GM21529 (cell line): ENCODE results near the gene OSBPL10.

Source experiments
- ATAC-seq: cut with Tn5 transposase; IDR thresholded peaks from one replicate; pipeline ENCODE4 v1.9.1; 2021; ENCODE audit not compliant: unreplicated experiment

Gene OSBPL10

GRCh38 chr3:31636049-31636448 lies 345.0 kb downstream of the OSBPL10 start:
- ATAC-seq = no peak

GRCh38 chr3:31635545-31635944 lies 345.5 kb downstream of the OSBPL10 start:
- ATAC-seq = peak; percentile 53

DNA sequence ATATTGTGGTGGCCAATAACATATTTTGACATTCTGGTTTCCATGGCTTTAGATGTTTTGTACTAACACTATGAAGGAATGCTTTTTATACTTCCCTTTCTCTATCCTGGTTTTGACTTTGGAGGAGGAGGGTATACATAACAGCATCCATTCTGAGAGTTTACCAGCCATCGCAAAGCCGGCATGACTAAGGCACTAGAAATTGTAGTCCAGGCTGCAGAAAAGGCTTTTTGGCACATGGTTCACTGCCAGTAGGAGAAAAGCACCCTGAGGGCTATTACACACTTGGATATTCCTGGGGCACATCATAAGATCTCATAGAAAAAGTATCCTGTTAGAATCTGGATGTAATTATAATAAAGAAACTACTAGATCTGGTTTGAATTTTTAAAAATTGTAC lies 346.6 kb downstream of the OSBPL10 start:
- no peak for ATAC-seq

DNA sequence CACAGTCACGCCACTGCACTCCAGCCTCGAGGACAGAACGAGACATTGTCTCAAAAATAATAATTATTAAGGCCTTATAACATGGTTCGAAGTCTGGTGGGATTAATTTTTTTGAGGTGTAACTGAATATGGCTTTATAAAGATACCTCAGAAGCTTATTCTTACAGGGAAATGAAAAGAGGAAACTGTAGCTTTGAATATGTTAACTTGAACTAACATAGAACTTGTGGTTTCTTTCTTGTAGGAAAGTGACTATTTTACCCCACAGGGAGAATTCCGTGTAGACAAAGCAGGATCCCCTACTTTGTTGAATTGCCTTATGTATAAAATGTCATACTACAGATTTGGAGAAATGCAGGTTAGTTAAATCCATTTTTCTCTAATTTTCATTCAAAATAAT lies 352.0 kb downstream of the OSBPL10 start:
- ATAC-seq = no peak

DNA sequence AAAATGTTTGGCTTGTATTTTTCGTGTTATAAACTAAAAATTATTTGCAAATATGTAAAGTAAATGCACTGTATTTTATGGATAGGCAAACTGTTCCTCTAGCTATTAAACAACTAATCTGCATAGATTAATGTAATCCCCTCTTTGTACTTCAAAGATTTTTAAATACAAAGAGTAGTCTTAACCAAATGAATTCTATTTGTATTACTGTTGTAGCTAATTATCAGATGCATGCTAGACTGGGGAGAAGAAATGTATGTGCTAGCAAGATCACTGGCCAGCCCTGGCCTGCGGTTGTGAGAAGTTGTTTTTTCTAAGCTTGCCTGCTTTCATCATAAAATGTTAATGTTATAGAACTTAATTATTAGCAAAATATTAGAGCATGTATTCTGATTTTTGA lies 355.7 kb downstream of the OSBPL10 start:
- ATAC-seq = no peak

- peak; percentile 34 for ATAC-seq
These were observed 356.9 kb downstream of the OSBPL10 start for GRCh38 chr3:31624083-31624709.

DNA sequence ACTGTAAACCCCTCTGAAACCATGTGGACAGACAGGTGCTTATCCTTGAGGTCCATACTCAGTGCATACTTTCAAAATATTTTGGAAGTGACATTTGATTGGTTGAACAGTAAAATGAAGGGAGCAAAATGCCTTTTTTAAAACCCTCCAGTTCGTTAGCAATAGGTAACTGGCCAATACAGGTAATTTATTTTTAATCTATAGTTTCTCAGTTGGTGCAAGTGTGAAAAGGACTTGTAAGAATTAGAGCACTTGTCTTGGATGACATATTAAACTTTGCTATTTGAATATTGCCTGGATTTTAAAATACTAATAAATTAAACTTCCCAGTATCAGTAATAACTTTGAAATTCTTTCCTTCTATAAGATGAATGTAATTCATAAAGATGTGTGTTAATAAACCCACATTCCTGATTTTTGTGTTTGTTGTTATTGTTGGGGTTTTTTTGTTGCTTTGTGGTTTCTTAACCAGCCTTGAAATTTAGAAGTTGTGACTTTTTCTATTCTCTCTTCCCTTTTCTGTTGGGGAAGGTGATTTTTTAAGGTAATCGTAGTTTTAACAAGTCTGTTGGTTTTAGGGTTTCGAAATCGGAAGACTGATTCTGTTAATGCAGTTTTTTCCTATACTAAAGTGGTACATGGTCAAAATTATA lies 358.3 kb downstream of the OSBPL10 start:
- ATAC-seq = peak; percentile 48

DNA sequence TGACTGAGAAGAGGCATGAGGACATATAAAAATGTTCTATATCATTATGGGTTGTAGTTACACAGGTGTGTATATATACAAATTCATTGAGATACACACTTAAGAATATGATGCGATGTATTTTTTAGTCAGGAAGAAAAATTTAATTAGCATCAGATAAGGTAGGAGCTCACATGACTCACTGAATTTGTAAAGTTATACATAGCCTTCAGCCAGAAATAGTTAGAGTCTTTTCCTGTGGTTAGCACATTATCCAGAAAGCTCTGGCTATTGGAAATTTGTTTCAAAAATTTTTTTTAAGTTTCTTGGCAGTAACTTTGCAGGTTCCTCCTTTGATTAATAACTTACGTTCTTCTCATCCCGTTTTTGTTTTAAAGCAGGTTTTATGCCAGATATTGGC lies 359.7 kb downstream of the OSBPL10 start:
- ATAC-seq = no peak

GRCh38 chr3:31620656-31621055 lies 360.4 kb downstream of the OSBPL10 start:
- ATAC-seq = peak; percentile 43

- ATAC-seq = no peak
These were observed 364.4 kb downstream of the OSBPL10 start for GRCh38 chr3:31616711-31617110.

GRCh38 chr3:31615071-31615875 lies 365.8 kb downstream of the OSBPL10 start:
- no peak for ATAC-seq

DNA sequence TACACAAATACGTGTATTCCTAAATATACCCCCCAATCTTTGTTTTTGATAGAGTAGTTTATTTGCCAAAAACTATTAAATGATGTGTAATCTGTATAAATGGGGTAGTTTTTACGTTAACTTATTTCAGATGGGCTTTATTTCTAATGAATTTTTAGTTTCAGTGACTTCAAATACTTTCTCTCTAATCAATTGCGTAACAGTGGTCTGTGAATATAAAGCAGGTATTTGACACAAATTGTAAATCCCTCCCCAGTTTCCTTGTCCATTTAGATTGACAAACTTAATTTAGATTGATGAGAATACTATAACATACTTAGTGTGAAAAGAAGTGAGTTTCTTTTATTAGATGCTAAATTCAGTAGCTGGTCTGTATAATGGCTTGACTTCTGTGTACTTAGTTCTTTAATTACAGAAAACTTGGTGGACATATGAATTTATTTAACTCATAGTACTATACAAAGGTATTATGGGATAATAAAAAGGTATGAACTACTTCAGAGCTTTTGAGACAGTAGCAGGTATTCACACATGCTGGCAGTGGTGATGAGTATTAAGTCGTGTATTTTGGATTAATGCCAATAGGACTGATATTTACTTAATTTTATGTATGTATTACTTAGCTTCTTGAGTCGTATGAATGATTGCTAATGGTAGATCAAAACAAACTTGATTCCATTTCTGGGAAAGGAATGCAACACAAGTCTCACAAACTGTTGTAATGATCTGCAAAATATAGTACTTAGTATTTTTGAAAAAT lies 366.7 kb downstream of the OSBPL10 start:
- no peak for ATAC-seq

DNA sequence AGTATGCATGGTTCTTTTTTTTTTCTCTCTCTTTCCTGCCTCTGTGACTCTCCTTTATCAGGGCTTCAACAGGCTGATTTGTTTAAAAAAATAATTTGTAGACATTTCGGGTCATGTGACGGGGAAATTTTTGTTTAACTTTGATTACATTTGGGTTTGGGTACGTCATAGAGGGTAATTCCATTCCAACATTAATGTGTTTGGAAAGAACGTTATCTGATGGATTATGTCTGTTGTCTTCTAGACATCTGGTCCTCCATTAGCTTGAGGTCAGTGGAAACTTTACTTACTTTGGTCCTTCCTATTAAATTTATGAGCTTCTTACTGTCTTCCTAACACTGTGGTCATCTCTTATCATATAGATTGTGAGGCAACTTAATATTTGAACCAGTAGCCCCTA lies 367.4 kb downstream of the OSBPL10 start:
- ATAC-seq = no peak

DNA sequence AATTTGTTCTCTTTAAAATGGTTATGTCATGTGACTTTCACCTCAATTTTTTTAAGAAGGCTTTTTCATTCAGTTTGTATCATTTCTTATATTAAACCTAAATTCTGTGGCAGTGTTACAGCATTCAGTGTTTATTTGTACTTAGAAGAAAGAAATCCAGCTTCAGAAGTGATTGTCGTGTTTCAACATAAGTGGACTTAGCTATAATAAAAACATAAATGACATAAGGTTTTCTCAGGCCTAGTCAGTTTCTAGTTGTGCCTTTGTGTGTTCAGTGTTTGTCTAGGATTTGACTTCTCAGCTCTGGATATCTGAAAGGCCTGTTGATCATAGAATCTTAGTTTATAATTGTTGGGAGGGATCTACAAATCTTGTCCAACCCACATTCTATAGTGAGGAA lies 367.9 kb downstream of the OSBPL10 start:
- ATAC-seq = no peak
